GM12892 (cell line): Measurements from ENCODE around the gene RALGDS.

Experiments
- DNase-seq: peaks from one replicate; pipeline ENCODE4 v3.0.0; 2011; ENCODE audit not compliant: insufficient read length
- FAIRE-seq: peaks from 2 replicates; lab custom pipeline; 2011; peaks lifted over from hg19 to GRCh38; lab: Jason Lieb, UNC
- POLR2A ChIP-seq: IDR thresholded peaks from 2 replicates; pipeline ENCODE4 v1.6.1; 2011; ENCODE audit warnings: low read depth, low read length, control low read depth
- POLR2AphosphoS5 ChIP-seq: IDR thresholded peaks from 2 replicates; pipeline ENCODE4 v1.6.1; 2011; ENCODE audit warnings: low read depth, low read length, control low read depth
- TAF1 ChIP-seq: IDR thresholded peaks from 2 replicates; pipeline ENCODE4 v1.6.1; 2011; ENCODE audit warnings: low read depth, mild to moderate bottlenecking, control low read depth, low read length, borderline replicate concordance

The RALGDS gene

DNA sequence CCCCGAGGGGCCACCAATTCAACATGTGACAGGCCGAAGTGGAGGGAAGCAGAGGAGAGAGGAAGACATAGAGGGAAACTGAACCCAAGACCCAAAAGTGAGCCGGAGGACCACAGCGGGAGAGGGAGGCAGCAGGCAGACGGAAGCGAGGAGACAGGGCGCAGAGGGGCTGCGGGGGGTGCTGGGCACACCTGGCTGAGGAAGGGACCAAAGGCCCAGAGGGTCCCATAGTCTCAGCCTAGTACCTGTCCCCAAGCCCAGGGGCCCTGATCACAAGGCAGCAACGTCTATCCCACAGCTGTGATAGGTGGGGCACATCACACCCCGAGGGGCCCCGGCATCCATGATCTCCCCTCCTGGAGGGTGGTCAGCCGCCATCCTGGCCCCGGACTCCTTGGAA is 7.1 kb upstream of the RALGDS start:
- TF ChIP-seq TAF1 (no peak), POLR2AphosphoS5 (no peak), POLR2A (no peak)
- DNase-seq = no peak
- no peak for FAIRE-seq

- FAIRE-seq (no peak), DNase-seq (no peak)
- TF ChIP-seq TAF1 = no peak
These were observed 6.4 kb upstream of the RALGDS start for GRCh38 chr9:133127340-133127981.

DNA sequence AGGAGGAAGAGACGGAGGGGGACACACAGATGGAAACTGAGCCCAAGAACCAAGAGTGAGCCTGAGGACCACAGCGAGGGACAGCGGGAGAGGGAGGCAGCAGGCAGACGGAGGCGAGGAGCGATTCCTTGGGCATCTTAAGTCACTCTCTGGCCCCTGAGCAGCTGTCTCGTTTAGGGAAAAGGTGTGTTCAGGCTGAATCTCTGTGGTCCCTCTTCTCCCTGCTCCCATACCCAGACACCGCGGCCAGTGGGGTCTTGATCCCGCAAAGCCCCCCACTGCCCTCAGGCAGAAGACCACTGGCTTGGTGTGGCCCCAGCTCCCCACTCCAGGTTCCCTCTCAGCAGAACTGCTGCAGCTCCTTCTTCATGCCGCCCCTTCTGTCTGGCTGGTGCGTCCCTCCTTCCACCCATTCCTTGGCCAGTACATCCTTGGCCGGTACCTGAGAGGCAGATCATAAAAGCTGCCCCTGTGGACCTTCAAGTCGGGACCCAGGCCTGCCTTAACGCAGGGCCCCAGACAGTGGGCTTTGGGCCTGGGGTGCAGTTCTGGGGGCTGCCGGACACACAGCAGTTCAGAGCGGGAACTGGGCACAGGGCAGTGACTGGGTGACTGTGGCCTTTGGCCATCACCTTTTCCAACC is 5.8 kb upstream of the RALGDS start:
- no peak for FAIRE-seq
- TF ChIP-seq POLR2AphosphoS5 (no peak), TAF1 (no peak), POLR2A (no peak)
- no peak for DNase-seq

- DNase-seq (peak; percentile 80), FAIRE-seq (peak; percentile 56)
- no peak for TF ChIP-seq POLR2AphosphoS5
- TF ChIP-seq TAF1 = no peak
- no peak for TF ChIP-seq POLR2A
These were observed 5.1 kb upstream of the RALGDS start for GRCh38 chr9:133125941-133126696.

- FAIRE-seq (no peak), DNase-seq (no peak)
- no peak for TF ChIP-seq POLR2AphosphoS5
- TF ChIP-seq POLR2A = no peak
- no peak for TF ChIP-seq TAF1
These were observed 3.9 kb upstream of the RALGDS start for GRCh38 chr9:133124907-133125275.

- FAIRE-seq = no peak
- TF ChIP-seq POLR2AphosphoS5 (no peak), TAF1 (no peak), POLR2A (no peak)
- no peak for DNase-seq
These were observed 3.3 kb upstream of the RALGDS start for GRCh38 chr9:133124123-133124906.

DNA sequence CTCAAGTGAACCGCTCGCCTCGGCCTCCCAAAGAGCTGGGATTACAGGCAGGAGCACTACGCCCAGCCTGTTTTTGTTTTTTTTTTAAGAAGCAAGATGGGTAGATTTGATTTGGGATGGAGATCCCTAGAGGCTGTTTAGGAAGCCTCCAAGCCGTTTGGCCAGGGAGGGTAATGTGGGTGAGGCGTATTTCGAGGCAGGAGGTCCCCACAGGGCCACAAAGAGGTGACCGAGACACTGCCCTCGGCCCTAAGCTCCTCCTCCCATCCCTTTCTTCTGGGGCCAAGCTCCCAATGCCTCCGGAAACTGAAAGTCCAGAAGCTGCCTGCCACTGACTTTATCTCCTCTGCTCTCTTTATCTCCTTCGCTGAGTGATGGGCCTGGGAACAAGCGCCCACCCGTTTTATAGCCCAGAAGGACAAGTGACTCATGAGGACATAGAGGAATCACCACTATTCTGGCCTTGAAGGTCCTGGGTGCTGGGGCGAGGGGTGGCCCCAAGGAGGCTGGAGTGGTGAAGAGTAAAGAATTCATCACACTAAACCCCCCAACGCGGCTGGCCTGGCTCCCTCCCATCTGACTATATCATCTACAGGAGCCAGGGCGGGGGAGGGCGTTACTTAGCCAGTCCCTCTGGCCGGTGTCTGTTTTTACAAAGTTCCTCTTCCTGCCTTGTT is 2.0 kb upstream of the RALGDS start:
- FAIRE-seq (no peak), DNase-seq (no peak)
- TF ChIP-seq TAF1 (no peak), POLR2AphosphoS5 (no peak), POLR2A (no peak)

- TF ChIP-seq POLR2A (no peak), TAF1 (no peak), POLR2AphosphoS5 (no peak)
- DNase-seq (no peak), FAIRE-seq (no peak)
These were observed 1.5 kb upstream of the RALGDS start for GRCh38 chr9:133122605-133122934.

DNA sequence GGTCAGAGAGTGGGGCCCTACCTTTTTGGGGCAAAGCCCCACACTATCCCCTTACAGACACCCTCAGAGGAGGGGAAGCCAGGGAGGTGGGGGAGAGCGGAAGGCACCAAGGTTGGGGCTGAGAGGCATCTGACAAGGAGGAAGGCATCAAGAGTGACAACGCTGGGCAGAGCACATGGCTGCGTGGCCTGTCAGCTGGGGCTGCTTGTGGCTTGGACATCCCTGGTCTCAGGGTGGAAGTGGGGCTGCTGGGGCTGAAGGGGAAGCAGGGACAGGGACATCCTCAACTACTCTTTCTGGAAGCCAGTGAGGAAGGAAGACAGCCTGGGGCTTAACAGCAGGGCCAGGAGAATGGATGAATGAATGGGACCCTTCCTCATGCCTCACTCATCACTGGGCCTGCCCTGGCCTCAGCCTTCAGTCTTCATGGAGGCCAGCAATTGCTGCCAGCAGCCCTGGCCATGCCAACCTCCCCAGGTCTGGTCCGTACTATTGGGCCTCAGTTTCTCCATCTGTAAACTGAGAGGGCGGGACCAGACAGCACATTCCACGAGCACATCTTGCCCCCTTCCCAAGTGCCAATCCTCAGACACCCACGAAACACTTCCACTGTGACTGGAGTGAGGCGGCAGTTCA is 993 bp upstream of the RALGDS start:
- TF ChIP-seq POLR2A (no peak), POLR2AphosphoS5 (no peak), TAF1 (no peak)
- DNase-seq = no peak
- FAIRE-seq = no peak

- TF ChIP-seq POLR2A = peak; percentile 45; the same call in 1 of the 2 replicates
- no peak for TF ChIP-seq TAF1
- DNase-seq = no peak
- FAIRE-seq = no peak
These were observed 391 bp downstream of the RALGDS start for GRCh38 chr9:133120501-133121197.
